Measurements from ENCODE around the gene XXYLT1.

The XXYLT1 gene

DNA sequence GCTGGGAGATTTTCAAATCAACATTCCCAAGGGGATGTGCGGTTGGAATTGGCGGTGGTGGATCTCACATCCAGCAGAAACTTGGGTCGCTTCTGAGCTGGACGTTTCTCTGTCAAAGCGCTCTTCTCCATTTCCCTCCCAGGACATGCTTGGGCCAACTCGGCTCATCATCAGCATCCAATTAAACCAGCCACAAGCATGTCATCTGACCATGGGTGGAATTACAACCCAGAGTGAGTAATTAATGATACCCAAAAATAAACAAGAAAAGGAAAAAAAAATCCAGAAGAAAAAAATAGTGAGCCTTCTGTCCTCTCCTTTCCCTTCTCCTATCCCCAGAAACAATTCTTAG lies 111.2 kb downstream of the XXYLT1 start:
- no peak overlapping the region for H3K4me3 ChIP-seq (ENCODE audit: low read depth, low read length)
- CTCF ChIA-PET: interaction anchor here (1.2 to 2.1 kb wide), 2 partner anchors 476 to 478 kb away, joined by 3 to 8 read pairs; no protein-coding TSS in a partner anchor
- DNase-seq (ENCODE audit: low read depth, low spot score): no peak
- TF ChIP-seq CTCF (IDR thresholded peaks at IDR 0.05; ENCODE audit: insufficient read depth, low read length, missing control alignments): no peak
- POLR2A ChIA-PET: no interaction called here

GRCh38 chr3:195159117-195159813 lies 111.7 kb downstream of the XXYLT1 start:
- no peak for TF ChIP-seq CTCF (IDR thresholded peaks at IDR 0.05; ENCODE audit: insufficient read depth, low read length, missing control alignments)
- DNase-seq (ENCODE audit: low read depth, low spot score): no peak
- H3K4me3 ChIP-seq (ENCODE audit: low read depth, low read length): no peak overlapping the region
- ChIA-PET CTCF (interaction anchor here (1.1 to 2.1 kb wide), 3 partner anchors 39 to 477 kb away, joined by 3 to 8 read pairs (median 3); no protein-coding TSS in a partner anchor), POLR2A (no interaction called here)

- no peak for DNase-seq (ENCODE audit: low read depth, low spot score)
- no peak overlapping the region for H3K4me3 ChIP-seq (ENCODE audit: low read depth, low read length)
- ChIA-PET POLR2A (no interaction called here), CTCF (no interaction called here)
- TF ChIP-seq CTCF (IDR thresholded peaks at IDR 0.05; ENCODE audit: insufficient read depth, low read length, missing control alignments): no peak
These were observed 114.6 kb downstream of the XXYLT1 start for GRCh38 chr3:195156286-195156890.

GRCh38 chr3:195155570-195156241 lies 115.3 kb downstream of the XXYLT1 start:
- POLR2A ChIA-PET: interaction anchor here (0.7 to 0.9 kb wide), 2 partner anchors 10 to 97 kb away, joined by 4 read pairs; no protein-coding TSS in a partner anchor
- CTCF ChIA-PET: interaction anchor here (1.3 to 2.6 kb wide), 4 partner anchors 33 to 473 kb away, joined by 4 to 16 read pairs (median 6); no protein-coding TSS in a partner anchor

GRCh38 chr3:195154793-195155535 lies 116.0 kb downstream of the XXYLT1 start:
- H3K4me3 ChIP-seq (ENCODE audit: low read depth, low read length): no peak overlapping the region
- no peak for TF ChIP-seq CTCF (IDR thresholded peaks at IDR 0.05; ENCODE audit: insufficient read depth, low read length, missing control alignments)
- DNase-seq (ENCODE audit: low read depth, low spot score): peak; percentile 66
- CTCF ChIA-PET: interaction anchor here (0.9 to 2.6 kb wide), 6 partner anchors 19 to 472 kb away, joined by 3 to 16 read pairs (median 4); no protein-coding TSS in a partner anchor
- POLR2A ChIA-PET: interaction anchor here (0.7 to 0.9 kb wide), 2 partner anchors 9 to 98 kb away, joined by 4 read pairs; no protein-coding TSS in a partner anchor

More at GRCh38 chr3:195155570-195156241, 115.3 kb downstream of the XXYLT1 start:
- no peak for TF ChIP-seq CTCF (IDR thresholded peaks at IDR 0.05; ENCODE audit: insufficient read depth, low read length, missing control alignments)
- H3K4me3 ChIP-seq (ENCODE audit: low read depth, low read length): no peak overlapping the region
- DNase-seq (ENCODE audit: low read depth, low spot score): no peak

Data from AG04449 (cell line).